AG04449 (cell line): ENCODE results near the gene EGFL8.
"Not testable (repeated sequence)": the region's sequence is repeated elsewhere in the genome, so short reads cannot be mapped to it uniquely, and the experiment has no call there.

ENCODE experiments used
- CTCF ChIA-PET: fragments of 350-600 bp; formaldehyde crosslinking; extraction: SDS; loops from one replicate; lab custom pipeline; 2021; ENCODE audit warnings: antibody characterized with exemption; lab: Yijun Ruan, JAX
- POLR2A ChIA-PET: fragments of 400-600, 350-600 bp; formaldehyde crosslinking; extraction: SDS; loops from one replicate; lab custom pipeline; 2020; ENCODE audit warnings: antibody characterized with exemption, inconsistent platforms; lab: Yijun Ruan, JAX
- DNase-seq: peaks from one replicate; pipeline ENCODE4 v3.0.0-alpha.2; 2010; ENCODE audit warnings: low read depth, low spot score
- H3K4me3 ChIP-seq: 2 replicates; pipeline ENCODE4 v1.5.1; 2011; ENCODE audit warnings: low read depth, mild to moderate bottlenecking, control low read depth, low read length
- CTCF ChIP-seq: IDR thresholded peaks from one replicate; pipeline ENCODE4 v1.5.1; 2011; ENCODE audit warnings: mild to moderate bottlenecking, moderate library complexity, low read length, control low read depth, inconsistent platforms; ENCODE audit not compliant: insufficient read depth; ENCODE audit errors: missing control alignments

EGFL8 gene

GRCh38 chr6:32190054-32190851 is 25.9 kb downstream of the EGFL8 start, which contains the start of gene PBX2:
PBX2 (minus strand) TSS chr6:32190202; CDS start chr6:32189915, 287 bp downstream.
- peak; percentile 67 for DNase-seq
- ChIA-PET CTCF (interaction anchor here (0.7 to 1.8 kb wide), 4 partner anchors 11 to 72 kb away, joined by 3 to 8 read pairs (median 4); no protein-coding TSS in a partner anchor), POLR2A (interaction anchor here (0.6 kb wide), 1 partner anchor 75 kb away, joined by 4 read pairs; no protein-coding TSS in a partner anchor)

GRCh38 chr6:32190911-32191677 is 26.7 kb downstream of the EGFL8 start:
- TF ChIP-seq CTCF, result no peak
- no peak for DNase-seq
- POLR2A ChIA-PET, result interaction anchor here (0.6 kb wide), 1 partner anchor 76 kb away, joined by 4 read pairs; no protein-coding TSS in a partner anchor
- CTCF ChIA-PET, result interaction anchor here (0.7 to 1.6 kb wide), 4 partner anchors 12 to 130 kb away, joined by 3 to 8 read pairs (median 3); no protein-coding TSS in a partner anchor
- peak overlapping the region; percentile 77 for H3K4me3 ChIP-seq

More at GRCh38 chr6:32190054-32190851, 25.9 kb downstream of the EGFL8 start, which contains the start of gene PBX2:
- TF ChIP-seq CTCF, result no peak
- H3K4me3 ChIP-seq, result peak within 1 kb of the TSS; percentile 77

DNA sequence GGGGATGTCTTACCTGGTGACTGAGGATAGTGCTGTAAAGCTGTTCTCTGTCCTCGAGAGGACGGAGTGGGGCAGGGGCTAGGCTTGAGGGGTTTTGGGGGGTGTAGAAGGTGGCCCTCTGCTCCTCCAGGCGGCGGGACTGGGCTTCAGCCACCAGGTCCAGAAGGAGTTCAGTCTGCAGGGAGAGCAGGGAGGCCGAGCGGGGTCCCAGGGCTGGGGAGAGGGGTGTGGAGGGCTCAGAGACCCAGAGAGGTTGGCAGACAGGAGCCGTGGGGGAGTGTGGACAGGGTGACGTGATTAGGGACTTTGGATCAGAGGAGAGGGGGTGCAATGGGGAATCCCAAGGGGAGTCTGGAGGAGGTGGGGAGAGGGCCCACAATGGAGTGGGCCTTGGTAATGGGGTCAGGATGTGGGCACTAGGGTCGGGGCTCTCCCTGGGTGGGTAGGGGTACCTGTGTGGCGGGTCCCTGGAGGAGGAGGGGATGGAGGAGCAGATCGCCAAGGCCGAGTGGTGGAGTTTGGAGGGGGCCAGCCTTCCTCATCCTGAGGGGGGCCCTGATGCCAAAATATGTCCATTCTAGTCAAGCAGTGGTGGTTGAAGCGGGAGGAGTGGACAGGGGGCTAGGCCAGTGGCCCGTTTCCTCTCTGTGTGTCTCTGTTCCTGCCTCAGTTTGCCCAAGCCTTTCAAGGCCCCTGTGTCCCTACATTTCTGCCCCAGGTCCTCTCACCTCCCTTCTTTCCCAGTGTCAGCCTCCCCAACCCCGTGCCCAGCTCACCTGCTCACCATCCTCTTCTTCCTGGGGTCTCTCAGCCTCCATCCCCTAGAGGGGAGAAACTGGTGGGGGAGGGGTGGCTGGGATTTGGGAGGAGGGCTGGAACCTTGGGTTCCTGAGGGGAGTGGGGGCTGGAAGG is 27.6 kb downstream of the EGFL8 start:
- CTCF ChIA-PET, result interaction anchor here (0.9 to 4.4 kb wide), 6 partner anchors 15 to 143 kb away, joined by 3 to 62 read pairs (median 4); partner anchors contain the start of gene AGPAT1
- no peak for TF ChIP-seq CTCF
- POLR2A ChIA-PET, result no interaction called here
- no peak for DNase-seq
- no peak overlapping the region for H3K4me3 ChIP-seq

GRCh38 chr6:32192608-32193039 is 28.2 kb downstream of the EGFL8 start, which contains the start of gene GPSM3:
GPSM3 (minus strand) TSS chr6:32192643; CDS start chr6:32192513, 130 bp downstream.
- TF ChIP-seq CTCF, result no peak
- peak within 1 kb of the TSS; percentile 16; the same call in 1 of the 2 replicates for H3K4me3 ChIP-seq
- DNase-seq, result no peak
- CTCF ChIA-PET, result interaction anchor here (0.8 to 4.4 kb wide), 6 partner anchors 16 to 145 kb away, joined by 3 to 62 read pairs (median 3); partner anchors contain the start of gene AGPAT1
- POLR2A ChIA-PET, result interaction anchor here (1.3 kb wide), 1 partner anchor 10 kb away, joined by 3 read pairs; no protein-coding TSS in a partner anchor

- DNase-seq, H3K4me3 ChIP-seq: not testable (repeated sequence)
- POLR2A ChIA-PET, result interaction anchor here (1.3 kb wide), 1 partner anchor 10 kb away, joined by 3 read pairs; no protein-coding TSS in a partner anchor
- CTCF ChIA-PET, result interaction anchor here (0.8 to 4.4 kb wide), 6 partner anchors 16 to 145 kb away, joined by 3 to 62 read pairs (median 3); partner anchors contain the start of gene AGPAT1
Measured at GRCh38 chr6:32193096-32193495, 28.7 kb downstream of the EGFL8 start.
